ENCODE measurements around the gene TAOK2.
"Not testable (repeated sequence)": the region's sequence is repeated elsewhere in the genome, so short reads cannot be mapped to it uniquely, and the experiment has no call there.

TAOK2 gene

GRCh38 chr16:30011714-30012504, 38.2 kb downstream of the TAOK2 start:
- TF ChIP-seq CTCF (IDR thresholded peaks at IDR 0.05; ENCODE audit: low read depth, low read length): no peak
- H3K4me3 ChIP-seq (ENCODE audit: low read depth, low read length): no peak overlapping the region

GRCh38 chr16:30012598-30012997, 38.9 kb downstream of the TAOK2 start:
- H3K4me3 ChIP-seq (ENCODE audit: low read depth, low read length): not testable (repeated sequence)

GRCh38 chr16:30015450-30015849, 41.8 kb downstream of the TAOK2 start:
- not testable (repeated sequence) for H3K4me3 ChIP-seq (ENCODE audit: low read depth, low read length)

GRCh38 chr16:30016555-30017276, 43.0 kb downstream of the TAOK2 start:
- H3K4me3 ChIP-seq (ENCODE audit: low read depth, low read length): no peak overlapping the region
- no peak for TF ChIP-seq CTCF (IDR thresholded peaks at IDR 0.05; ENCODE audit: low read depth, low read length)

GRCh38 chr16:30017277-30017656, 43.6 kb downstream of the TAOK2 start:
- no peak for TF ChIP-seq CTCF (IDR thresholded peaks at IDR 0.05; ENCODE audit: low read depth, low read length)
- H3K4me3 ChIP-seq (ENCODE audit: low read depth, low read length): no peak overlapping the region

- H3K4me3 ChIP-seq (ENCODE audit: low read depth, low read length): not testable (repeated sequence)
These were observed 44.3 kb downstream of the TAOK2 start for GRCh38 chr16:30017937-30018336.

- no peak overlapping the region for H3K4me3 ChIP-seq (ENCODE audit: low read depth, low read length)
- TF ChIP-seq CTCF (IDR thresholded peaks at IDR 0.05; ENCODE audit: low read depth, low read length): no peak
These were observed 45.1 kb downstream of the TAOK2 start for GRCh38 chr16:30018731-30019158.

GRCh38 chr16:30022887-30023286, 49.2 kb downstream of the TAOK2 start, which contains the start of gene C16orf92:
Gene C16orf92, plus strand, starts transcription at chr16:30023198. Its CDS starts 143 bp downstream, at chr16:30023341.
- no peak within 1 kb of the TSS for H3K4me3 ChIP-seq (ENCODE audit: low read depth, low read length)
- no peak for TF ChIP-seq CTCF (IDR thresholded peaks at IDR 0.05; ENCODE audit: low read depth, low read length)

GRCh38 chr16:30023586-30023985, 49.9 kb downstream of the TAOK2 start:
- no peak overlapping the region for H3K4me3 ChIP-seq (ENCODE audit: low read depth, low read length)
- TF ChIP-seq CTCF (IDR thresholded peaks at IDR 0.05; ENCODE audit: low read depth, low read length): no peak

Data from WI38 (cell line).